ENCODE results near the gene UBXN10. TPM values are rescaled to one million over a fixed set of nuclear protein-coding genes. Genes with fewer than 3 reads are reported as not detected.

Gene UBXN10
- total RNA-seq, 4 donors from 2014 or later = 0.18 to 4.3 (median 0.19) TPM; not detected in 1

DNA sequence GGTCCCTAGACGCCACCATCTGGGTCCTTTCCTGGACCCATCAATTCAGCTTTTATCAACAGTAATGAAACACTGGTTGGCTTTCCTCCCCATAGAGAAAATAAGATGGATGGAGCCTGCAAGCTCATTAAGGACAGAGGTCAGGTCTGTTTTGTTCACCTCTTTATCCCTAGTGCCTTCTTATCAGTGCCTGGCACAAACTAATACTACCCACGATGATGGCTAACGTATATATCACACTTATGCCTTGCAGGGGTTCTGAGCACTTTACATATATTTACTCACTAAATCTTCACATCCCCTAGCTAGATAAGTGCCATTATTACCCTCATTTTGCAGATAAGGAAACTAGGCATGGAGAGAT, 5.1 kb upstream of the UBXN10 start:
- Histone ChIP-seq H3K27me3 (peaks cover 0 to 10% (median 6%) of the 10 kb centered on the region in 3 donors), H3K9me3 (no peaks in the 10 kb centered on the region), H3K36me3 (no peaks in the 10 kb centered on the region), H3K4me1 (peaks cover 15% of the 10 kb centered on the region in 2 donors), H3K4me3 (no peak overlapping the region), H3K27ac (no peak overlapping the region)
- in situ Hi-C loops (cut with MboI; ENCODE audit: low sequenced_read_pairs in 4 of 4) = no loop called here
- DNase-seq = no peak
- ATAC-seq = no peak
- TF ChIP-seq, protein P1, sequence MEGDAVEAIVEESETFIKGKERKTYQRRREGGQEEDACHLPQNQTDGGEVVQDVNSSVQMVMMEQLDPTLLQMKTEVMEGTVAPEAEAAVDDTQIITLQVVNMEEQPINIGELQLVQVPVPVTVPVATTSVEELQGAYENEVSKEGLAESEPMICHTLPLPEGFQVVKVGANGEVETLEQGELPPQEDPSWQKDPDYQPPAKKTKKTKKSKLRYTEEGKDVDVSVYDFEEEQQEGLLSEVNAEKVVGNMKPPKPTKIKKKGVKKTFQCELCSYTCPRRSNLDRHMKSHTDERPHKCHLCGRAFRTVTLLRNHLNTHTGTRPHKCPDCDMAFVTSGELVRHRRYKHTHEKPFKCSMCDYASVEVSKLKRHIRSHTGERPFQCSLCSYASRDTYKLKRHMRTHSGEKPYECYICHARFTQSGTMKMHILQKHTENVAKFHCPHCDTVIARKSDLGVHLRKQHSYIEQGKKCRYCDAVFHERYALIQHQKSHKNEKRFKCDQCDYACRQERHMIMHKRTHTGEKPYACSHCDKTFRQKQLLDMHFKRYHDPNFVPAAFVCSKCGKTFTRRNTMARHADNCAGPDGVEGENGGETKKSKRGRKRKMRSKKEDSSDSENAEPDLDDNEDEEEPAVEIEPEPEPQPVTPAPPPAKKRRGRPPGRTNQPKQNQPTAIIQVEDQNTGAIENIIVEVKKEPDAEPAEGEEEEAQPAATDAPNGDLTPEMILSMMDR (IDR thresholded peaks at IDR 0.05 in 4 of 5, conservative IDR thresholded peaks at IDR 0.05 in 1 of 5) = no peak
- no peak for TF ChIP-seq POLR2A (IDR thresholded peaks at IDR 0.05)
- intact Hi-C loops (cut with DNase I; ENCODE audit: low total_unique reads) = no loop called here

DNA sequence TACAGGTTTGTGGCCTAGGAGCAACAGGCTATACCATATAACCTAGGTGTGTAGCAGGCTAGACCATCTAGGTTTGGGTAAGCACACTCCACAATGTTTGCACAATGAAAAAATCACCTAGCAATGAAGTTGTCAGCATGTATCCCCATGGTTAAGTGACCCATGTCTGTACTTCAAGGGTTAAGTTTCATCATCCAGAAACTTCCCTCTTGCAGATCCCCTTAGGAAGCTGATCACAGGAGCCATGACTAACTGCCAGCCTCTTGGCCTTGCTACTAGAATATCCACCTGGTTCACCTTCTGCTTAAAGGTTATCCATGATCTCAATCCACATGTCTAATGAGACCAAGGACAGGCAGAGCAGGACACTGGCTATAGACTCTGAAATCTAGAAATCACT, 3.5 kb upstream of the UBXN10 start:
- H3K27ac ChIP-seq = no peak overlapping the region
- intact Hi-C loops (cut with DNase I; ENCODE audit: low total_unique reads) = no loop called here
- H3K36me3 ChIP-seq = no peaks in the 10 kb centered on the region
- H3K9me3 ChIP-seq = no peaks in the 10 kb centered on the region
- in situ Hi-C loops (cut with MboI; ENCODE audit: low sequenced_read_pairs in 4 of 4) = no loop called here
- TF ChIP-seq, protein P1 (IDR thresholded peaks at IDR 0.05 in 4 of 5, conservative IDR thresholded peaks at IDR 0.05 in 1 of 5) = no peak
- TF ChIP-seq POLR2A (IDR thresholded peaks at IDR 0.05) = no peak
- H3K4me3 ChIP-seq = no peak overlapping the region
- H3K27me3 ChIP-seq = peaks cover 6 to 26% (median 21%) of the 10 kb centered on the region in 3 donors
- H3K4me1 ChIP-seq = peaks cover 15 to 22% of the 10 kb centered on the region in 2 donors
- DNase-seq (no peak), ATAC-seq (no peak)

DNA sequence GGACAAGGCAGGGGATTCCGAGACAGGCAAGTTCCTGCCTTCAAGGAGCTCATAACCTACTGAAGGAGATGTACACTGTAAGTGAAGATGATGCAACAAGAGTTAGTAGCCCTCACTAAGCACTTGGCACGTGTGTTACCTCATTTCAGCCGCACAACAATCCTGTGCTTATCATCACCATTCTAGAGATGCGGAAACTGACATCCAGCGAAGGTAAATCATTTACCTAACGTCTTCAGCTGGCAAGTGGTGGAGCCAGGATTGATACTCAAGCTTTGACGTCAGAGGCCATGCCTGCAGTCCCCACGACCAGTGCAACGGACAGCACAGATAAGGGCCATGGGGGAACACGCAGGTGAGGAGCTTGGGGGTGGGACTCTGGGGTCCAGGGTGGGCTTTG, 2.9 kb upstream of the UBXN10 start:
- Histone ChIP-seq H3K4me1 (peaks cover 12 to 19% of the 10 kb centered on the region in 2 donors), H3K36me3 (no peaks in the 10 kb centered on the region), H3K27me3 (peaks cover 6 to 32% (median 22%) of the 10 kb centered on the region in 3 donors), H3K9me3 (no peaks in the 10 kb centered on the region), H3K27ac (no peak overlapping the region), H3K4me3 (no peak overlapping the region)
- in situ Hi-C loops (cut with MboI; ENCODE audit: low sequenced_read_pairs in 4 of 4) = no loop called here
- DNase-seq = no peak
- TF ChIP-seq, protein P1 (IDR thresholded peaks at IDR 0.05 in 4 of 5, conservative IDR thresholded peaks at IDR 0.05 in 1 of 5) = no peak
- TF ChIP-seq POLR2A (IDR thresholded peaks at IDR 0.05) = no peak
- ATAC-seq = no peak
- intact Hi-C loops (cut with DNase I; ENCODE audit: low total_unique reads) = no loop called here

DNA sequence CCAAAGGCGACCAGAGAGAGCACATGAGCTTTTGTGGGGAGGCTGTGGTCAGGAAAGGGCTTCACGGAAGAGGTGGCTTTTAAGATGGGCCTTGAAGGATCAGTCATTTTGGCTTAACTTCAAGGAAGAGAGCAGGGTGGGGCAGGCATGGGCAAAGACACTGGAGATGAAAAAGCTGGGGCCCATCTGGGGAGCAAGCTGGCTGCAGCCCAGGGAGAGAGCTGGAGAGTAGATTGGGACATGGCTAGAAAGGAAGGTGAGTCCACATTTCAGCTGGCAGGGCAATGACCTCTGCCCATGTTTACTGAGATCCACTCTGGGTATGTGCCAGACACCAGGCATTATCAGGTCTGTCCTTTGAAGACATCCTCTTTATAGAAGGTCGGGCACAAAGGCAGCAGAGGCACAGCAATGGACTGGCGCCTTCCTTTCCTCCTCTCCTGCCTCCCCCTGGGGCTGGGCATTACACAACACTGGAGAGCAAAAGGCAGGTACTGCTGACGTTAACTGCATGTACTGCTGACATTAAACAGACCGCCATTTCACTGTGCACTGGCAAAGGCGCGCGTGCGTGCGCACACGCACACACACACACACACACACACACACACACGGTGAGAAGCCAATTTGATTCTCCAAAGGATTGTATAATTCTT, 2.2 kb upstream of the UBXN10 start:
- H3K27ac ChIP-seq = no peak overlapping the region
- intact Hi-C loops (cut with DNase I; ENCODE audit: low total_unique reads) (no loop called here), in situ Hi-C loops (cut with MboI; ENCODE audit: low sequenced_read_pairs in 4 of 4) (no loop called here)
- TF ChIP-seq, protein P1 (IDR thresholded peaks at IDR 0.05 in 4 of 5, conservative IDR thresholded peaks at IDR 0.05 in 1 of 5) = no peak
- TF ChIP-seq POLR2A (IDR thresholded peaks at IDR 0.05) = no peak
- peaks cover 5 to 12% of the 10 kb centered on the region in 2 donors for H3K4me1 ChIP-seq
- peaks cover 6 to 38% (median 22%) of the 10 kb centered on the region in 3 donors for H3K27me3 ChIP-seq
- ATAC-seq = no peak
- no peaks in the 10 kb centered on the region for H3K9me3 ChIP-seq
- no peaks in the 10 kb centered on the region for H3K36me3 ChIP-seq
- H3K4me3 ChIP-seq = no peak overlapping the region
- no peak for DNase-seq
